Gastrocnemius medialis (tissue), 4 donors: ENCODE results near the gene UNC13D.

Source experiments
- CTCF ChIP-seq, 5 experiments: fragments of 450-650 bp in 3 of 5; fragments of 200-600 bp in 2 of 5; sonication (generic) in 2 of 5; IDR thresholded peaks in 4 of 5; conservative IDR thresholded peaks in 1 of 5; 1 replicate in 4 of 5; 2 replicates in 1 of 5; pipeline ENCODE4 v1.5.1; 2016 to 2019; ENCODE audit warnings: antibody characterized with exemption in 5 of 5, mild to moderate bottlenecking in 3 of 5, moderate library complexity in 3 of 5
- POLR2A ChIP-seq, 2 donors: fragments of 450-650 bp; IDR thresholded peaks; one replicate each; pipeline ENCODE4 v1.6.1; 2017; ENCODE audit warnings: antibody characterized with exemption in 2 of 2, mild to moderate bottlenecking in 2 of 2, moderate library complexity in 2 of 2

- TF ChIP-seq CTCF (IDR thresholded peaks at IDR 0.05 in 4 of 5, conservative IDR thresholded peaks at IDR 0.05 in 1 of 5) (no peak), POLR2A (IDR thresholded peaks at IDR 0.05) (no peak)
Observed at GRCh38 chr17:75821552-75821951, 22.7 kb downstream of the UNC13D start.
